ENCODE results near the gene ZBTB7B.

The ZBTB7B gene

GRCh38 chr1:155018617-155019348 lies 16.2 kb downstream of the ZBTB7B start:
- no peak for DNase-seq

GRCh38 chr1:155019377-155020245 lies 17.0 kb downstream of the ZBTB7B start:
- DNase-seq: peak; percentile 10

GRCh38 chr1:155022136-155022926 lies 19.7 kb downstream of the ZBTB7B start:
- no peak for DNase-seq

GRCh38 chr1:155022927-155023236 lies 20.3 kb downstream of the ZBTB7B start:
- DNase-seq: no peak

- no peak for DNase-seq
Measured at GRCh38 chr1:155023627-155024026, 21.0 kb downstream of the ZBTB7B start.

GRCh38 chr1:155024315-155024714 lies 21.7 kb downstream of the ZBTB7B start:
- no peak for DNase-seq

GRCh38 chr1:155026154-155026553 lies 23.6 kb downstream of the ZBTB7B start:
- DNase-seq: no peak

- no peak for DNase-seq
Measured at GRCh38 chr1:155026588-155026987, 24.0 kb downstream of the ZBTB7B start.

- no peak for DNase-seq
Measured at GRCh38 chr1:155029513-155030242, 27.1 kb downstream of the ZBTB7B start.

GRCh38 chr1:155030243-155030795 lies 27.7 kb downstream of the ZBTB7B start:
- DNase-seq: no peak

- no peak for DNase-seq
Measured at GRCh38 chr1:155030899-155031298, 28.3 kb downstream of the ZBTB7B start.

GRCh38 chr1:155032886-155033285 lies 30.3 kb downstream of the ZBTB7B start:
- DNase-seq: no peak

GRCh38 chr1:155033524-155033923 lies 30.9 kb downstream of the ZBTB7B start, which contains the start of the genes DCST1 and DCST2:
DCST1 (plus strand) TSS chr1:155033824; CDS start chr1:155034037, 213 bp downstream.
DCST2 (minus strand) TSS chr1:155033781; CDS start chr1:155033701, 80 bp downstream.
- no peak for DNase-seq

GRCh38 chr1:155034318-155035208 lies 32.0 kb downstream of the ZBTB7B start:
- DNase-seq: no peak

- no peak for DNase-seq
Measured at GRCh38 chr1:155035936-155036335, 33.3 kb downstream of the ZBTB7B start.

GRCh38 chr1:155037043-155037442 lies 34.4 kb downstream of the ZBTB7B start:
- no peak for DNase-seq

- no peak for DNase-seq
Measured at GRCh38 chr1:155037851-155038441, 35.3 kb downstream of the ZBTB7B start.

- DNase-seq: no peak
Measured at GRCh38 chr1:155038602-155039307, 36.2 kb downstream of the ZBTB7B start.

GRCh38 chr1:155039308-155039669 lies 36.7 kb downstream of the ZBTB7B start:
- no peak for DNase-seq

Data from NCI-H1092 (cell line).